Forelimb muscle (tissue), 1 donor: ENCODE data around the gene CLPTM1. TPM values are rescaled to one million over a fixed set of nuclear protein-coding genes. Genes with fewer than 3 reads are reported as not detected.
"Not testable (repeated sequence)": the region's sequence is repeated elsewhere in the genome, so short reads cannot be mapped to it uniquely, and the experiment has no call there.

ENCODE experiments used
- DNase-seq: peaks from one replicate; pipeline ENCODE4 v3.0.0-alpha.2; 2013; ENCODE audit warnings: low read depth
- polyA plus RNA-seq: library from polyadenylated mRNA; unstranded; fragments of 120-200 nt; gene quantifications from one replicate; pipeline ENCODE4 v1.2.1, GENCODE V29; 2013; ENCODE audit not compliant: insufficient read length

CLPTM1 gene
- polyA plus RNA-seq, 1 donor, result 52.5 TPM

- DNase-seq, result no peak
Observed at GRCh38 chr19:44943801-44944249, 11.4 kb upstream of the CLPTM1 start.

GRCh38 chr19:44947041-44947581 lies 8.1 kb upstream of the CLPTM1 start:
- no peak for DNase-seq

GRCh38 chr19:44948237-44948636 lies 6.9 kb upstream of the CLPTM1 start:
- DNase-seq, result no peak

- DNase-seq, result no peak
Observed at GRCh38 chr19:44948763-44949374, 6.3 kb upstream of the CLPTM1 start.

GRCh38 chr19:44949550-44949949 lies 5.6 kb upstream of the CLPTM1 start:
- DNase-seq, result no peak

GRCh38 chr19:44951179-44952159 lies 3.7 kb upstream of the CLPTM1 start:
- peak; percentile 51 for DNase-seq

GRCh38 chr19:44954278-44954648 lies 917 bp upstream of the CLPTM1 start:
- DNase-seq, result no peak

- DNase-seq, result no peak
Observed at GRCh38 chr19:44955505-44956439, 592 bp downstream of the CLPTM1 start.

- DNase-seq, result no peak
Observed at GRCh38 chr19:44957526-44957925, 2.3 kb downstream of the CLPTM1 start.

- DNase-seq, result no peak
Observed at GRCh38 chr19:44958090-44958489, 2.9 kb downstream of the CLPTM1 start.

GRCh38 chr19:44959691-44960090 lies 4.5 kb downstream of the CLPTM1 start:
- no peak for DNase-seq

GRCh38 chr19:44960906-44961728 lies 5.9 kb downstream of the CLPTM1 start:
- DNase-seq, result no peak

- DNase-seq, result no peak
Observed at GRCh38 chr19:44961821-44962220, 6.6 kb downstream of the CLPTM1 start.

GRCh38 chr19:44968118-44968517 lies 12.9 kb downstream of the CLPTM1 start:
- DNase-seq, result no peak

- no peak for DNase-seq
Observed at GRCh38 chr19:44968670-44969069, 13.5 kb downstream of the CLPTM1 start.

GRCh38 chr19:44969437-44969836 lies 14.3 kb downstream of the CLPTM1 start:
- DNase-seq, result no peak

GRCh38 chr19:44971451-44971850 lies 16.3 kb downstream of the CLPTM1 start:
- DNase-seq, result not testable (repeated sequence)

GRCh38 chr19:44972802-44973201 lies 17.6 kb downstream of the CLPTM1 start:
- DNase-seq, result no peak

GRCh38 chr19:44973982-44974735 lies 19.0 kb downstream of the CLPTM1 start:
- DNase-seq, result no peak

GRCh38 chr19:44974857-44975256 lies 19.7 kb downstream of the CLPTM1 start:
- DNase-seq, result no peak
